ENCODE measurements around the gene SEC23B. TPM values are rescaled to one million over a fixed set of nuclear protein-coding genes. Genes with fewer than 3 reads are reported as not detected.
A peak's percentile ranks its signal among the peaks of the same experiment; 100 is the strongest.

SEC23B gene
- polyA plus RNA-seq (96.1 to 104 TPM (median 102 TPM) in 3 replicates), polyA minus RNA-seq (60.3 to 130 TPM (median 126 TPM) in 3 replicates)
- 20.3 TPM for polyA plus RNA-seq (2011; ENCODE audit: low read depth)
- polyA plus RNA-seq (2011; cell fraction: cytosol; rRNA removed): 68.8 and 92.4 TPM in 2 replicates
- polyA plus RNA-seq (2011; cell fraction: nucleus; rRNA removed): 92.5 and 98.2 TPM in 2 replicates
- polyA plus RNA-seq (2012; ENCODE audit: low replicate concordance): 61.1 and 64.5 TPM in 2 replicates
- 55.2 TPM for polyA minus RNA-seq (2011; cell fraction: cytosol; rRNA and poly(A)+ RNA removed)
- polyA minus RNA-seq (2011; cell fraction: nucleus; rRNA and poly(A)+ RNA removed): 59.2 and 95.7 TPM in 2 replicates

DNA sequence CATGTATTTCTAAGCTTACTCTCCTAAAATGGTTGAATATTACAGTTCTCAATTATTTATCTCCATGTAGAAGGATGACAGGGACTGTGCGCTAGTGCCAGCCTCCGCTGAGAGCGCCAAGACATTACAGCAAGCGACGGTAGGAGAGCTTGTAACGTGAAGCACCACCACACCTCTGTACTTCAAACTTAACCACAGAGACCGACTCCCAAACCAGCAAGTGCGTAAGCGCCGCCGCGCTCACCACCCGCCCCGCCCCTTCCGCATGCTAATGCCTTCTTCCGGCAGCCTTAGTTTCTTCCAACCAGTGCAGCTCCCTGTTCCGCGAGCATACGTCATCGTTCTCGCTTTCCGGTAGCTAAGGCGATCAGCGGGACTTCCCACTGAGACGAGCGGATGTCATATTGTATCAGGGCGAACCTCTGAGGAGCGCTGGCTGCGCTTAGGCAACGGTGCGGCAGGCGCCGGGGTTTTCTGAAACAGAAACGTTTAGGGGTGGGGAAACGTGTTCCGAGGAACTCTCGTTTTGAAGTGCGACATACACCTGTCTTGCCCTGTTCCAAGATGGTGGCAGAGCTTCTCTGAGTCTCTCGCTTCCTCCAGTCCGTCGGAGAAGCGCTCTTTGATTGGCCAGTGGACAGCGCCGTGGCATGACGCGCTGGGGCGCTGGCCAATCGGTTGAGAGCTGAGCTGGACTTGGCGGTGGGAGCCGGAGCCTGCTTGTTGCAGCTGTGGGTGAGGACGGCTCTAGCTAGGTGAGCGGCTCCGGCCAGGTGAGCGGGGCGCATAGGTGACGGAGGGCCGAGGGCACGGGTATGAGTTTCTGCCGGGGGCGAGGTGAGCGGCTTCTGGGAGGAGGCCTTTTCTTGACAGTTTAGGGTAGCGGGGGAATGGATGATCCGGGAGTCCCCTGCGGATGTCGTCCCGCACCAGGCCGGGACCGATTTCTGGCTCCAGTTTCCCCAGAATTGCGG, at the start of gene SEC23B:
SEC23B (plus strand) TSS at position 723 of the 974 bp plus-strand sequence. CDS start 2,896 bp downstream, outside the sequence.
- peak within 1 kb of the TSS; percentile 94 for H3K9ac ChIP-seq (ENCODE audit: control insufficient read depth, extremely low read depth, insufficient read depth, low read length)
- DNase-seq (ENCODE audit: low read depth, low spot score): peak; percentile 90
- H3K4me1 ChIP-seq (ENCODE audit: control insufficient read depth, extremely low read depth, insufficient read depth, low read length): peaks cover 15% of the 10 kb centered on the region
- H3K9me1 ChIP-seq (ENCODE audit: control insufficient read depth, extremely low read depth, insufficient read depth, low read length): no peaks in the 10 kb centered on the region
- peaks cover 31% of the 10 kb centered on the region for H3K79me2 ChIP-seq (ENCODE audit: control insufficient read depth, insufficient read depth, low read length)
- peak within 1 kb of the TSS; percentile 86 for H2AFZ ChIP-seq (ENCODE audit: control insufficient read depth, low read length)
- dilution Hi-C loops (cut with MboI; ENCODE audit: extremely low pct_ligation_motif_present, low sequenced_read_pairs): no loop called here
- TF ChIP-seq, protein P1, sequence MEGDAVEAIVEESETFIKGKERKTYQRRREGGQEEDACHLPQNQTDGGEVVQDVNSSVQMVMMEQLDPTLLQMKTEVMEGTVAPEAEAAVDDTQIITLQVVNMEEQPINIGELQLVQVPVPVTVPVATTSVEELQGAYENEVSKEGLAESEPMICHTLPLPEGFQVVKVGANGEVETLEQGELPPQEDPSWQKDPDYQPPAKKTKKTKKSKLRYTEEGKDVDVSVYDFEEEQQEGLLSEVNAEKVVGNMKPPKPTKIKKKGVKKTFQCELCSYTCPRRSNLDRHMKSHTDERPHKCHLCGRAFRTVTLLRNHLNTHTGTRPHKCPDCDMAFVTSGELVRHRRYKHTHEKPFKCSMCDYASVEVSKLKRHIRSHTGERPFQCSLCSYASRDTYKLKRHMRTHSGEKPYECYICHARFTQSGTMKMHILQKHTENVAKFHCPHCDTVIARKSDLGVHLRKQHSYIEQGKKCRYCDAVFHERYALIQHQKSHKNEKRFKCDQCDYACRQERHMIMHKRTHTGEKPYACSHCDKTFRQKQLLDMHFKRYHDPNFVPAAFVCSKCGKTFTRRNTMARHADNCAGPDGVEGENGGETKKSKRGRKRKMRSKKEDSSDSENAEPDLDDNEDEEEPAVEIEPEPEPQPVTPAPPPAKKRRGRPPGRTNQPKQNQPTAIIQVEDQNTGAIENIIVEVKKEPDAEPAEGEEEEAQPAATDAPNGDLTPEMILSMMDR (optimal IDR thresholded peaks at IDR 0.05 in 1 of 3, IDR thresholded peaks at IDR 0.05 in 1 of 3, conservative IDR thresholded peaks at IDR 0.05 in 1 of 3; ENCODE audit: extremely low read depth in 1 of 3, insufficient read depth in 2 of 3, low read length in 3 of 3): no peak
- TF ChIP-seq EZH2 (IDR thresholded peaks at IDR 0.05; ENCODE audit: low read length): no peak
- peak within 1 kb of the TSS; percentile 97 for H3K4me2 ChIP-seq (ENCODE audit: control insufficient read depth, extremely low read depth, insufficient read depth, low read depth, low read length)
- no peaks in the 10 kb centered on the region for H3K27me3 ChIP-seq (ENCODE audit: control insufficient read depth, extremely low read depth, insufficient read depth, low read length)
- peak; percentile 94 for FAIRE-seq
- peak within 1 kb of the TSS; percentile 97 for H3K27ac ChIP-seq (ENCODE audit: control insufficient read depth, insufficient read depth, low read length)
- H3K4me3 ChIP-seq (ENCODE audit: control insufficient read depth in 2 of 3, extremely low read depth in 1 of 3, insufficient read depth in 2 of 3, low read depth in 1 of 3, low read length in 3 of 3): peak within 1 kb of the TSS; percentile 88 to 95 (median 91)
- no peaks in the 10 kb centered on the region for H3K9me3 ChIP-seq (ENCODE audit: control insufficient read depth, low read depth, low read length)
- H3K36me3 ChIP-seq (ENCODE audit: control insufficient read depth in 2 of 2, extremely low read depth in 1 of 2, insufficient read depth in 2 of 2, low read length in 2 of 2): peaks cover 6 to 20% of the 10 kb centered on the region in 2 experiments
- H4K20me1 ChIP-seq (ENCODE audit: control insufficient read depth, extremely low read depth, insufficient read depth, low read length): no peaks in the 10 kb centered on the region

DNA sequence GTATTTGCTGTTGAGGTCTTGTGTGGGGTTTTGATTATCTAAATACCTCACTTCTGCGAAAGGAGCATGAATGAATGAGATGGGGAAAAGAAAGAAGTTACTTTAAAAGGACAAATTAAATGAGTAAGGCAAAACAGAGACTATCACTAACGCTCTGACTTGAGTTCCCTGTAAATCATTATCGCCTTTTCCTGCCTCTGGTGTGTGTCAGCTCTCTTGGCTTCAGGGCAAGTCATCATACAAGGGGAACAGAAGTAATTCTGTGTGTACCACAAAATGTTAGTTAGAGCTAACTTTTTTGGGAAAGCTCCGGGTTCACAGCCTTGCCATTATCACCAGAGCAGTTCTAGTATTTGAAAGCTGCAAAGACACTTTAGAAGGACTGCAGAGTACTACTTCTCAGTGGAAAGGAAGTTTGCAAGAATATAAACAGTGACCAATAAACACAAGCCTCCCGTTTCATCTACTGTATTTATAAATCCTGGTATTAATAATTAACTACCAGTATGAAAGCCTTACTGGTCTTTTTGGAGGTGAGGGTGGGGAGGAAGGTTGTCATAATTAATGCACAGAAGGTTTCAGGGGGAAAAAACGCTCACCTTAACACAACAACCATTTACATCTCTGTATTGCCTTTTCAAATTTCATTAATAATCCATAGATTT, 42.1 kb upstream of the SEC23B start:
- no peaks in the 10 kb centered on the region for H3K9me3 ChIP-seq (ENCODE audit: control insufficient read depth, low read depth, low read length)
- FAIRE-seq (no peak), DNase-seq (ENCODE audit: low read depth, low spot score) (no peak)
- no peaks in the 10 kb centered on the region for H3K27me3 ChIP-seq (ENCODE audit: control insufficient read depth, extremely low read depth, insufficient read depth, low read length)
- H3K4me3 ChIP-seq (ENCODE audit: control insufficient read depth in 2 of 3, extremely low read depth in 1 of 3, insufficient read depth in 2 of 3, low read depth in 1 of 3, low read length in 3 of 3): peak overlapping the region in 1 of 3 experiments; percentile 100
- H3K4me2 ChIP-seq (ENCODE audit: control insufficient read depth, extremely low read depth, insufficient read depth, low read depth, low read length): no peak overlapping the region
- H4K20me1 ChIP-seq (ENCODE audit: control insufficient read depth, extremely low read depth, insufficient read depth, low read length): no peaks in the 10 kb centered on the region
- no peak overlapping the region for H3K27ac ChIP-seq (ENCODE audit: control insufficient read depth, insufficient read depth, low read length)
- no peak overlapping the region for H3K9ac ChIP-seq (ENCODE audit: control insufficient read depth, extremely low read depth, insufficient read depth, low read length)
- H2AFZ ChIP-seq (ENCODE audit: control insufficient read depth, low read length): no peak overlapping the region
- dilution Hi-C loops (cut with MboI; ENCODE audit: extremely low pct_ligation_motif_present, low sequenced_read_pairs): no loop called here
- no peaks in the 10 kb centered on the region for H3K9me1 ChIP-seq (ENCODE audit: control insufficient read depth, extremely low read depth, insufficient read depth, low read length)
- peaks cover 16% of the 10 kb centered on the region for H3K4me1 ChIP-seq (ENCODE audit: control insufficient read depth, extremely low read depth, insufficient read depth, low read length)
- no peak for TF ChIP-seq EZH2 (IDR thresholded peaks at IDR 0.05; ENCODE audit: low read length)
- TF ChIP-seq, protein P1 (optimal IDR thresholded peaks at IDR 0.05 in 1 of 3, IDR thresholded peaks at IDR 0.05 in 1 of 3, conservative IDR thresholded peaks at IDR 0.05 in 1 of 3; ENCODE audit: extremely low read depth in 1 of 3, insufficient read depth in 2 of 3, low read length in 3 of 3): no peak
- peaks cover 27% of the 10 kb centered on the region for H3K79me2 ChIP-seq (ENCODE audit: control insufficient read depth, insufficient read depth, low read length)
- peaks cover 1 to 6% of the 10 kb centered on the region in 2 experiments for H3K36me3 ChIP-seq (ENCODE audit: control insufficient read depth in 2 of 2, extremely low read depth in 1 of 2, insufficient read depth in 2 of 2, low read length in 2 of 2)

Measured in keratinocyte (primary cell).